GM18505 (cell line): ENCODE results near the gene SMAD2.

Experiments used
- ATAC-seq: cut with Tn5 transposase; IDR thresholded peaks from one replicate; pipeline ENCODE4 v1.9.1; 2021; ENCODE audit not compliant: unreplicated experiment
- POLR2A ChIP-seq: IDR thresholded peaks from 4 replicates; pipeline ENCODE4 v1.6.1; 2011; ENCODE audit warnings: borderline replicate concordance; ENCODE audit not compliant: insufficient read depth, insufficient read length; ENCODE audit errors: extremely low read depth

The SMAD2 gene

GRCh38 chr18:47926101-47926850 lies 4.2 kb downstream of the SMAD2 start:
- no peak for ATAC-seq
- no peak for TF ChIP-seq POLR2A

GRCh38 chr18:47919916-47920315 lies 10.5 kb downstream of the SMAD2 start:
- no peak for ATAC-seq
- no peak for TF ChIP-seq POLR2A

- no peak for TF ChIP-seq POLR2A
- ATAC-seq = no peak
These were observed 12.4 kb downstream of the SMAD2 start for GRCh38 chr18:47917923-47918610.

- no peak for ATAC-seq
- no peak for TF ChIP-seq POLR2A
These were observed 14.5 kb downstream of the SMAD2 start for GRCh38 chr18:47915930-47916329.

GRCh38 chr18:47915229-47915628 lies 15.2 kb downstream of the SMAD2 start:
- no peak for ATAC-seq
- TF ChIP-seq POLR2A = no peak

GRCh38 chr18:47912794-47913585 lies 17.5 kb downstream of the SMAD2 start:
- no peak for TF ChIP-seq POLR2A
- ATAC-seq = no peak

- TF ChIP-seq POLR2A = no peak
- ATAC-seq = no peak
These were observed 18.1 kb downstream of the SMAD2 start for GRCh38 chr18:47912343-47912742.

- no peak for ATAC-seq
- no peak for TF ChIP-seq POLR2A
These were observed 18.6 kb downstream of the SMAD2 start for GRCh38 chr18:47911877-47912276.

- TF ChIP-seq POLR2A = no peak
- ATAC-seq = no peak
These were observed 21.0 kb downstream of the SMAD2 start for GRCh38 chr18:47909484-47909883.

- no peak for TF ChIP-seq POLR2A
- no peak for ATAC-seq
These were observed 21.9 kb downstream of the SMAD2 start for GRCh38 chr18:47908592-47908991.

- TF ChIP-seq POLR2A = no peak
- no peak for ATAC-seq
These were observed 24.1 kb downstream of the SMAD2 start for GRCh38 chr18:47906408-47906807.

GRCh38 chr18:47903809-47904208 lies 26.6 kb downstream of the SMAD2 start:
- no peak for TF ChIP-seq POLR2A

GRCh38 chr18:47901624-47902362 lies 28.7 kb downstream of the SMAD2 start:
- peak; percentile 93 for ATAC-seq
- TF ChIP-seq POLR2A = no peak

More at GRCh38 chr18:47903809-47904208, 26.6 kb downstream of the SMAD2 start:
- ATAC-seq = no peak
